ENCODE results near the gene HSFX1.

GRCh38 chrX:149757206-149758067 is 16.4 kb upstream of the HSFX1 start:
- no peak for TF ChIP-seq EP300 (IDR thresholded peaks at IDR 0.05)
- no peak for TF ChIP-seq POLR2A (IDR thresholded peaks at IDR 0.05)
- no peak for TF ChIP-seq CTCF (IDR thresholded peaks at IDR 0.05)
- no peak for TF ChIP-seq POLR2AphosphoS5 (IDR thresholded peaks at IDR 0.05)
